ENCODE data around the gene NCDN. TPM values are rescaled to one million over a fixed set of nuclear protein-coding genes. Genes with fewer than 3 reads are reported as not detected.

The NCDN gene
- total RNA-seq, 4 donors from 2014 or later = 6.3 to 10.5 (median 7.9) TPM

- TF ChIP-seq, protein P1, sequence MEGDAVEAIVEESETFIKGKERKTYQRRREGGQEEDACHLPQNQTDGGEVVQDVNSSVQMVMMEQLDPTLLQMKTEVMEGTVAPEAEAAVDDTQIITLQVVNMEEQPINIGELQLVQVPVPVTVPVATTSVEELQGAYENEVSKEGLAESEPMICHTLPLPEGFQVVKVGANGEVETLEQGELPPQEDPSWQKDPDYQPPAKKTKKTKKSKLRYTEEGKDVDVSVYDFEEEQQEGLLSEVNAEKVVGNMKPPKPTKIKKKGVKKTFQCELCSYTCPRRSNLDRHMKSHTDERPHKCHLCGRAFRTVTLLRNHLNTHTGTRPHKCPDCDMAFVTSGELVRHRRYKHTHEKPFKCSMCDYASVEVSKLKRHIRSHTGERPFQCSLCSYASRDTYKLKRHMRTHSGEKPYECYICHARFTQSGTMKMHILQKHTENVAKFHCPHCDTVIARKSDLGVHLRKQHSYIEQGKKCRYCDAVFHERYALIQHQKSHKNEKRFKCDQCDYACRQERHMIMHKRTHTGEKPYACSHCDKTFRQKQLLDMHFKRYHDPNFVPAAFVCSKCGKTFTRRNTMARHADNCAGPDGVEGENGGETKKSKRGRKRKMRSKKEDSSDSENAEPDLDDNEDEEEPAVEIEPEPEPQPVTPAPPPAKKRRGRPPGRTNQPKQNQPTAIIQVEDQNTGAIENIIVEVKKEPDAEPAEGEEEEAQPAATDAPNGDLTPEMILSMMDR (IDR thresholded peaks at IDR 0.05; ENCODE audit: low read depth) = no peak
Measured at GRCh38 chr1:35537806-35538205, 19.8 kb upstream of the NCDN start.

DNA sequence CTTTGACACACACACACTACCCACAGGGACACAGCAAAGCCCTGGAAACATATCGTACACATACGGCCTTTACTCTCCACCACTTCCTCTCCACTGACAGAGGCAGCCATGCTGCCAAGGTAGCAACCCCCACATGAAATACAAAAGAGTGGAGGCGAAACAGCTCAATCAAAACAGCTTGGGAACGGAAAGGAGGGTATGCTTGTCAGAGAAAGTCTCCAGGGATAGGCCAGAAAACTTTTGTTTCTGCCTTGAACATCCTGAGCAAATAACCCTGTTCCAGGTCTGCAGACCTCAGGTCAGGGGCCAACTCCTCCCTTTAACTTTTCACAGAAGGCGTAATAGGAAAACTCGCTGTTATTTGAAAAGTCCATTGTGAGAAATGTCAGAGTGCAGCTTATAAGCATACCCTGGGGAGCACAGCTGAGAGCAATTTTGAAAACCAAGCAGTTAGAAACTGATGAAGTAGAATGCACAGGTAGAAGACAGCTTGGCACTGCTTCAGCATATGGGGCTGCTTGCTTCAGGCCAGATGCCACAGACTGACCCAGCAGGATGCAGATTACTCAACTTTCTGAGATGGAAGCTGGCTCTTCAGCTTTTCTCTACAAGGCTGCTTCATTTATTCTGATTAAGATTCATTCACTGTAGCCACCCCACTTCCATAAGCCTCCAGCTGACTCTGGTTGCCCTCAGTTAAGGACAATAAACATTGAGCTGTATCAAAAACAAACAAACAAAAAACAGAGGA is 18.4 kb upstream of the NCDN start:
- TF ChIP-seq, protein P1 (IDR thresholded peaks at IDR 0.05; ENCODE audit: low read depth) = no peak

GRCh38 chr1:35539824-35540261 is 17.8 kb upstream of the NCDN start:
- TF ChIP-seq, protein P1 (IDR thresholded peaks at IDR 0.05; ENCODE audit: low read depth) = no peak

DNA sequence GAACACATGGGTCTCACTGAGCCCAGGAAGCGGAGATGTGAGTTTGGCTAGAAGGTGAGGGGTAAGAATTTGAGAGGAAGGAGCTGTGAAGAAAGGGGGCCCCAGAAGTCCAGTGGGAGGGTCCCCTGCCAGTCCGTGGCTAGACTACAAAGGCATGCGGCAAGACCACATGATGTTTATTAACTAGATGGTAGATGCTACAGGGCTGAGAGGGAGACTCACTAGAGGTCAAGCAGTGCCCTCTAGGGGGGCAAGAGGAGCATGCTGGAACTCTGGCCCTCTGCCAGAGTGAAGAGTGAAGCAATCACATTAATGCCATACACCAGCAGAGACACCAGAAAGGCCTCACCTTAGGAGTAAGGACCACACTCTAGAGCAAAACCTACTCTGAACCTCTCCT is 12.6 kb upstream of the NCDN start:
- TF ChIP-seq, protein P1 (IDR thresholded peaks at IDR 0.05; ENCODE audit: low read depth) = no peak

GRCh38 chr1:35546614-35547013 is 11.0 kb upstream of the NCDN start:
- TF ChIP-seq, protein P1 (IDR thresholded peaks at IDR 0.05; ENCODE audit: low read depth) = no peak

DNA sequence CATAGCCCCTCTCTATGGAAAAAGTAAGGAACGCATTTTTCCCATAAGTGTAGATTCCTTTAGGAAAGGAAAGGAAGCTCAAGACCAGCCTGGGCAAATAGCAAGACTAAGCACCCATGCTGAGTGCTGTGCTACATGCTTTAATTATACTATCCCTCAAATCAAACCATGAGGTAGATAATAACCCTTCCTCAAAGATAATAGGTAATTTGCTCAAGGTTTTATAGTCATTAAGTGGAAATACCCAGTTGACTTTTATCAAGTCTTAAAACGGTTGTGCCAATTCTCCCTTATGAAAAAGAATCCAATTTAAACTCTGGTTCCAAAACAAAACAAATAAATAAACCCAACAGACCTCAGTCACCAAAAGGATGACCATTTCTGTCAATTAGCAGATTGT is 3.7 kb upstream of the NCDN start:
- TF ChIP-seq, protein P1 (IDR thresholded peaks at IDR 0.05; ENCODE audit: low read depth) = no peak

- TF ChIP-seq, protein P1 (IDR thresholded peaks at IDR 0.05; ENCODE audit: low read depth) = no peak
Measured at GRCh38 chr1:35554266-35555211, 3.1 kb upstream of the NCDN start.
